IMR-90 (cell line): Measurements from ENCODE around the gene ALAD. TPM values are rescaled to one million over a fixed set of nuclear protein-coding genes. Genes with fewer than 3 reads are reported as not detected.

Experiments used
- ATAC-seq: fragments of 200-7000 bp; cut with Tn5 transposase; 2 replicates; pipeline ENCODE4 v1.9.1; 2020; ENCODE audit warnings: low read depth, mild to moderate bottlenecking, moderate library complexity
- BruUV-seq: library from RNA; stranded (reverse); fragments of 400-500 nt; replicated peaks from 2 replicates; lab custom pipeline; 2021; lab: Mats Ljungman, UMichigan
- CTCF ChIA-PET: fragments of 300-600 bp; formaldehyde crosslinking; extraction: SDS; loops from one replicate; lab custom pipeline; 2021; ENCODE audit warnings: antibody characterized with exemption; lab: Yijun Ruan, JAX
- POLR2A ChIA-PET: fragments of 300-600 bp; sonication (Branson Sonifier 250); formaldehyde crosslinking; loops from one replicate; lab custom pipeline; 2022; ENCODE audit warnings: antibody characterized with exemption; ENCODE audit not compliant: unreplicated experiment; lab: Charles Lee
- DNase-seq: peaks from one replicate; pipeline ENCODE4 v3.0.0; 2013
- H2AFZ ChIP-seq: replicated peaks from 2 replicates; pipeline ENCODE3; 2013; ENCODE audit warnings: low read length, mild to moderate bottlenecking; ENCODE audit not compliant: poor library complexity
- H2AK5ac ChIP-seq: 2 replicates; pipeline ENCODE4 v1.6.1; 2013; ENCODE audit warnings: low read depth, low read length, inconsistent platforms
- H2AK9ac ChIP-seq: replicated peaks from 2 replicates; pipeline ENCODE3; 2013; ENCODE audit warnings: mild to moderate bottlenecking, low read depth, low read length, moderate library complexity; ENCODE audit not compliant: poor library complexity
- H2BK120ac ChIP-seq: 2 replicates; pipeline ENCODE4 v1.6.1; 2013; ENCODE audit warnings: low read depth, low read length, inconsistent platforms
- H2BK15ac ChIP-seq: 3 replicates; pipeline ENCODE4 v1.6.1; 2013; ENCODE audit warnings: low read depth, low read length, inconsistent platforms
- H2BK20ac ChIP-seq: 2 replicates; pipeline ENCODE4 v1.6.1; 2013; ENCODE audit warnings: low read depth, mild to moderate bottlenecking, inconsistent platforms, low read length, moderate library complexity
- H2BK5ac ChIP-seq: 2 replicates; pipeline ENCODE4 v1.6.1; 2013; ENCODE audit warnings: mild to moderate bottlenecking, low read depth, low read length, inconsistent platforms; ENCODE audit not compliant: poor library complexity, severe bottlenecking
- H3K14ac ChIP-seq: replicated peaks from 2 replicates; pipeline ENCODE4 v1.6.1; 2013; ENCODE audit warnings: low read depth, low read length, inconsistent platforms
- H3K18ac ChIP-seq: 2 replicates; pipeline ENCODE4 v1.6.1; 2013; ENCODE audit warnings: low read depth, low read length, control low read depth
- H3K23ac ChIP-seq: 2 replicates; pipeline ENCODE4 v1.6.1; 2013; ENCODE audit warnings: low read depth, low read length, inconsistent platforms
- H3K27ac ChIP-seq: 2 replicates; pipeline ENCODE4 v1.5.1; 2013; ENCODE audit warnings: mild to moderate bottlenecking, control low read depth, low read length; ENCODE audit not compliant: insufficient read depth
- H3K27me3 ChIP-seq: 2 replicates; pipeline ENCODE4 v1.6.1; 2013; ENCODE audit warnings: low read length; ENCODE audit not compliant: control insufficient read depth, insufficient read depth
- H3K36me3 ChIP-seq: 2 replicates; pipeline ENCODE4 v1.6.1; 2013; ENCODE audit warnings: low read length, mixed read lengths; ENCODE audit not compliant: control insufficient read depth, insufficient read depth
- H3K4ac ChIP-seq: 2 replicates; pipeline ENCODE4 v1.6.1; 2013; ENCODE audit warnings: low read depth, low read length, inconsistent platforms
- H3K4me1 ChIP-seq: 2 replicates; pipeline ENCODE4 v1.6.1; 2013; ENCODE audit warnings: low read length, mixed read lengths; ENCODE audit not compliant: control insufficient read depth, insufficient read depth
- H3K4me2 ChIP-seq: 2 replicates; pipeline ENCODE4 v1.6.1; 2013; ENCODE audit warnings: low read depth, mild to moderate bottlenecking, control low read depth, low read length, moderate library complexity
- H3K4me3 ChIP-seq: 2 replicates; pipeline ENCODE4 v1.5.1; 2013; ENCODE audit warnings: low read depth, mild to moderate bottlenecking, control low read depth, low read length, moderate library complexity; ENCODE audit not compliant: insufficient read depth
- H3K56ac ChIP-seq: 2 replicates; pipeline ENCODE4 v1.6.1; 2013; ENCODE audit warnings: low read length, inconsistent platforms; ENCODE audit not compliant: insufficient read depth; ENCODE audit errors: extremely low read depth
- H3K79me1 ChIP-seq, 2 experiments: 2 replicates each; pipeline ENCODE4 v1.6.1; 2013; ENCODE audit warnings: low read length in 2 of 2, inconsistent platforms in 1 of 2, low read depth in 1 of 2
- H3K9ac ChIP-seq: 2 replicates; pipeline ENCODE4 v1.6.1; 2013; ENCODE audit warnings: low read depth, low read length, control low read depth
- H3K9me1 ChIP-seq: 2 replicates; pipeline ENCODE4 v1.6.1; 2013; ENCODE audit warnings: low read length, inconsistent platforms; ENCODE audit not compliant: insufficient read depth
- H3K9me3 ChIP-seq: 2 replicates; pipeline ENCODE4 v1.6.1; 2013; ENCODE audit warnings: low read length; ENCODE audit not compliant: control insufficient read depth, insufficient read depth
- H4K20me1 ChIP-seq: 2 replicates; pipeline ENCODE4 v1.6.1; 2013; ENCODE audit warnings: low read length, inconsistent platforms; ENCODE audit not compliant: insufficient read depth
- H4K5ac ChIP-seq: 2 replicates; pipeline ENCODE4 v1.6.1; 2013; ENCODE audit warnings: mild to moderate bottlenecking, low read depth, low read length, control low read depth
- H4K8ac ChIP-seq, 2 experiments: 2 replicates each; pipeline ENCODE4 v1.6.1; 2013; ENCODE audit warnings: low read depth in 2 of 2, low read length in 2 of 2, control low read depth in 1 of 2, inconsistent platforms in 1 of 2
- H4K91ac ChIP-seq: 2 replicates; pipeline ENCODE4 v1.6.1; 2013; ENCODE audit warnings: low read depth, low read length, inconsistent platforms; ENCODE audit not compliant: insufficient read depth
- BHLHE40 ChIP-seq: fragments of 150-350 bp; IDR thresholded peaks from 2 replicates; pipeline ENCODE4 v1.6.1; 2016; ENCODE audit warnings: mild to moderate bottlenecking, low read depth, low read length
- CHD1 ChIP-seq: IDR thresholded peaks from 2 replicates; pipeline ENCODE4 v1.6.1; 2012; ENCODE audit warnings: low read depth, low read length, improper control_type of control experiment
- FOS ChIP-seq: fragments of 150-350 bp; IDR thresholded peaks from 2 replicates; pipeline ENCODE4 v1.6.1; 2016; ENCODE audit warnings: low read depth, low read length
- MAFK ChIP-seq: IDR thresholded peaks from 2 replicates; pipeline ENCODE4 v1.6.1; 2012; ENCODE audit warnings: low read depth, low read length, improper control_type of control experiment
- NFE2L2 ChIP-seq: fragments of 150-350 bp; IDR thresholded peaks from 2 replicates; pipeline ENCODE4 v1.6.1; 2016; ENCODE audit warnings: low read depth, mild to moderate bottlenecking, low read length
- SMC3 ChIP-seq: fragments of 150-350 bp; IDR thresholded peaks from 2 replicates; pipeline ENCODE4 v1.6.1; 2016; ENCODE audit warnings: low read depth, mild to moderate bottlenecking, antibody characterized with exemption, low read length, moderate library complexity
- WGBS, 2 experiments: methylation state at CpG; one replicate each; pipeline versions ENCODE4 v1.1.5 to v1.1.7; 2013; ENCODE audit warnings: missing lambda C conversion rate in 2 of 2; ENCODE audit not compliant: insufficient read length in 1 of 2; ENCODE audit errors: extremely low coverage in 2 of 2; 5-methylcytosine and 5-hydroxymethylcytosine counted together
- dilution Hi-C: fragments of 300-500 bp; cut with HindIII; formaldehyde crosslinking; loops from one replicate; pipeline ENCODE4 v1.14.3; 2018; ENCODE audit warnings: low sequenced_read_pairs; ENCODE audit not compliant: unreplicated experiment
- in situ Hi-C: fragments of 300-500 bp; cut with MboI; formaldehyde crosslinking; loops from 3 replicates; pipeline ENCODE4 v1.14.3; 2019; ENCODE audit warnings: low sequenced_read_pairs, inconsistent platforms, mixed read lengths
- intact Hi-C: fragments of 100-400 bp; cut with micrococcal nuclease; formaldehyde crosslinking; loops from 2 replicates; pipeline ENCODE4 v1.10.0; 2022
- polyA plus RNA-seq, 3 experiments: library from polyadenylated mRNA; depleted of rRNA; stranded (reverse); fragments of >200 nt; gene quantifications; 2 replicates each; pipeline ENCODE4 v1.2.3, GENCODE V29; 2012; ENCODE audit warnings: low replicate concordance in 1 of 3
- total RNA-seq: library from RNA; depleted of rRNA; stranded (reverse); fragments of >200 nt; gene quantifications from 2 replicates; pipeline ENCODE4 v1.2.3, GENCODE V29; 2012

ALAD gene
- total and polyA plus RNA-seq, 2 of the 4 experiments (the other 2 are of a cell fraction) = 11.1 to 15.6 TPM

DNA sequence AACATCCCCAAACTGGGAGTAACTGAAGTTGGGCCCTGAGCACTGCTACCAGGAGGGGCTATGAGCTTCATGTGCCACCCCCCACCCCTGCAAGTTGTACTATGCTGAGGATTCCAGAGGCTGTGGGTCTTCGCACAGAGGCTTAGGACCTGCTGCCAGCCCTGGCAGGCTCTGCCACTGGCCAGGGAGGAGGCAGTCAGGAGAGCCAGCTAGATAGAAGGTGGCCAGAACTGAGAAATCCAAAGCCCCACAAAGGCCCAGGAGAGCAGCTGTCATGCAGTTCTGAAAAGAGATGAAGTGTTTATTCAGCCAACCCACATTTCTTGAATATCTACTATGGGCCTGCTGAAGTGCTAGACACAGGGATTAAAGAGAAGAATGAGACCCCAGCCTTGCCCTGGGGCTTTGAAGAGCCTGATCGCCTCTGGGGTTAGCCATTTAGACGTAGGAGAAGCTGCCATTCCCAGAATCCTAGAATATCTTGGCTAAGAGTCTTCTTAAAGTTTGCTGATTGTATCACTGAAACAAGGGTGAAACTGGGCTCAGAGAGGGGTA, 1.4 kb downstream of the ALAD start:
- Histone ChIP-seq H3K27ac (no peak overlapping the region), H3K79me1 (peaks cover 20 to 35% of the 10 kb centered on the region in 2 experiments), H3K14ac (no peak overlapping the region), H2AFZ (no peak overlapping the region), H4K20me1 (no peaks in the 10 kb centered on the region), H3K4me3 (no peak overlapping the region), H3K9ac (no peak overlapping the region), H3K4me1 (peaks cover 8% of the 10 kb centered on the region), H3K9me1 (peaks cover 2% of the 10 kb centered on the region; the same call in 1 of the 2 replicates), H3K4ac (no peak overlapping the region; the same call in 1 of the 2 replicates), H3K56ac (no peak overlapping the region), H2AK9ac (peak overlapping the region; percentile 30), H3K18ac (no peak overlapping the region), H3K23ac (0 out of 2 replicates have a peak overlapping the region, but pooled peaks have one; percentile 4), H4K91ac (no peak overlapping the region), H3K36me3 (no peaks in the 10 kb centered on the region), H2BK15ac (no peak overlapping the region), H3K4me2 (no peak overlapping the region; the same call in 1 of the 2 replicates), H2AK5ac (no peak overlapping the region), H2BK5ac (no peak overlapping the region), H2BK120ac (no peak overlapping the region), H4K5ac (no peak overlapping the region), H2BK20ac (no peak overlapping the region), H3K27me3 (no peaks in the 10 kb centered on the region), H3K9me3 (no peaks in the 10 kb centered on the region), H4K8ac (no peak overlapping the region)
- dilution Hi-C loops (no loop called here), intact Hi-C loops (loop anchor here (5.0 kb wide), 1 partner anchor 193 kb away; no protein-coding TSS in a partner anchor), in situ Hi-C loops (no loop called here)
- no CpG with 5 or more reads among the region's 3 CpGs for WGBS, 2 experiments
- no TSS peak for BruUV-seq
- CTCF ChIA-PET = no interaction called here
- TF ChIP-seq NFE2L2 = no peak
- no peak for TF ChIP-seq SMC3
- no peak for TF ChIP-seq CHD1
- TF ChIP-seq BHLHE40 = no peak
- TF ChIP-seq FOS = no peak
- no peak for TF ChIP-seq MAFK
- ATAC-seq (no peak), DNase-seq (no peak)
- POLR2A ChIA-PET = no interaction called here
